ENCODE results near the gene SRGAP3.

GRCh38 chr3:9007213-9007612 lies 242.2 kb downstream of the SRGAP3 start:
- TF ChIP-seq CTCF (IDR thresholded peaks at IDR 0.05) (no peak), EZH2 (IDR thresholded peaks at IDR 0.05; ENCODE audit: borderline replicate concordance, insufficient read depth, low read depth, low read length, poor library complexity, severe bottlenecking) (no peak)

Measured in B cell (primary cell).